Subcutaneous adipose tissue (tissue), 4 donors: Measurements from ENCODE around the gene PBX2. TPM values are rescaled to one million over a fixed set of nuclear protein-coding genes. Genes with fewer than 3 reads are reported as not detected.

ENCODE experiments used
- CTCF ChIP-seq: fragments of 450-650 bp; IDR thresholded peaks from one replicate; pipeline ENCODE4 v1.5.1; 2016; ENCODE audit warnings: low read depth, mild to moderate bottlenecking, control low read depth, antibody characterized with exemption, moderate library complexity
- total RNA-seq, 4 donors: library from RNA; depleted of rRNA; stranded (reverse); fragments of >200 nt; gene quantifications; one replicate each; pipeline ENCODE4 v1.1.0, GENCODE V29; 2016

Gene PBX2
- total RNA-seq, 4 donors from 2014 or later = 26.9 to 40.9 (median 33.7) TPM

DNA sequence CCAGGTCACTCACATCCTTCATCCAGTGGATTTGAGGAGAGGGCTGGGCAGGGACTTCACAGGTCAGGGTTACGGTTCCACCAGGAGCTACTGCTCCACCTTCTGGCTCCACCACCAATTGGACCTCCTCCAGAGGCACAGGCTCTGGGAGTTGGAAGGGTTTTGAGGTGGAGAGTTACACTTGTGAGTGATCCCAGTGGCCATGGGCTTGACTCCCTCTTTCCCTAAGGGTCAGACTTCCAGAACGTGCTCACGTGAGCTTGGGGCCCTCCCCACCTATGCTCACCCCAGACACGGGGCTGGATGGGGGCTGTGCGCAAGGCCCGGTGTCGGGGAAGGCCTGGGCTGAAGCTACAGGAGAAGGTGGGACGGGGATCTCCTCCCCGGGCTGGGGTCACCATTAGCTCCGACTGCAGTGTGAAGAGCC lies 7.4 kb downstream of the PBX2 start:
- no peak for TF ChIP-seq CTCF

GRCh38 chr6:32181915-32182529 lies 8.0 kb downstream of the PBX2 start:
- no peak for TF ChIP-seq CTCF

DNA sequence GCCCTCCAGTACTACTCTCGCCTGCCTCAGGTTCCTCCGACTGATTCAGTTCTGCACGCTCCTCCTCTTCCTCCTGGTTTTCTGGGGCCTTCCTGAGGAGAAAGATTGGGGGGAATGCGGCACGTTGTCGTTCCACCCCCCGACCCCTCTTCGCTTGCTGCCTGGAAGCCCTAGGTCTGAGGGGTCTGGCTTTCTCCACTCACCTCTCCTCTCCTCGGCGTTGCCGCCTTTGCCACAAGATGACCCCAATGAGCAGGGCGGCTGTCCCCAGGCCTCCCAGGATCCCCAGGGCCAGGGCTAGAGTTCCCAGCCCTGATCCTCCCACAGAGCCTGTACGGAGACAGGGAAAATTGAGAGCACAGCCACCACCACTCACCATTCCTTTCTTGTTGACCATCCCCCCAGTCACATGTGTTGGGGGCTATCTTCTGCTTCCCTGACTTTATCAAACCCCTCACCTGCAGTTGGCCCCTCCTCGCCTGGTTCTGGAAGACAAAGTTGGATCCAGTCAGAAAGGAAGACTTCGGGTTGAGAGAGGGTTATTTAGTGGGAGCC lies 8.8 kb downstream of the PBX2 start:
- TF ChIP-seq CTCF = no peak

DNA sequence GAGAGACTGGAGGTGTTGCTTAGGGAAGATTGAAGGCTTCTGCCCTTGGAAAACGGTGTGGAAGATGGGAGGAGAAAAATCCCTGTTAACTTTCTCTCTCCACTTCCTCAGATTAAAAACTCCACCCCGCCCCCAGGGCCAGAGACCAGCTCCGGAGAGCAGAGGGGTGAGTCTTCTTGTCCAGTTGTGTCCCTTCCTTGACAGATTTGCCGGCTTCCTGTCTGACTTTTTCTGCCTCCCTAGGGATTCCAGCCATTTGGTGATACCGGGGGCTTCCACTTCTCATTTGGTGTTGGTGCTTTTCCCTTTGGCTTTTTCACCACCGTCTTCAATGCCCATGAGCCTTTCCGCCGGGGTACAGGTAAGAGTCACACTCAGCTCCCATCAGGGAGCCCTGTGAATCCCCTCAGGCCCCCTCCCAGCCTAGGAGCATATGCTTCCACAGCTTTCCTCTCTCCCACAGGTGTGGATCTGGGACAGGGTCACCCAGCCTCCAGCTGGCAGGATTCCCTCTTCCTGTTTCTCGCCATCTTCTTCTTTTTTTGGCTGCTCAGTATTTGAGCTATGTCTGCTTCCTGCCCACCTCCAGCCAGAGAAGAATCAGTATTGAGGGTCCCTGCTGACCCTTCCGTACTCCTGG lies 10.1 kb downstream of the PBX2 start:
- TF ChIP-seq CTCF = no peak

GRCh38 chr6:32178547-32179440 lies 11.2 kb downstream of the PBX2 start:
- no peak for TF ChIP-seq CTCF

DNA sequence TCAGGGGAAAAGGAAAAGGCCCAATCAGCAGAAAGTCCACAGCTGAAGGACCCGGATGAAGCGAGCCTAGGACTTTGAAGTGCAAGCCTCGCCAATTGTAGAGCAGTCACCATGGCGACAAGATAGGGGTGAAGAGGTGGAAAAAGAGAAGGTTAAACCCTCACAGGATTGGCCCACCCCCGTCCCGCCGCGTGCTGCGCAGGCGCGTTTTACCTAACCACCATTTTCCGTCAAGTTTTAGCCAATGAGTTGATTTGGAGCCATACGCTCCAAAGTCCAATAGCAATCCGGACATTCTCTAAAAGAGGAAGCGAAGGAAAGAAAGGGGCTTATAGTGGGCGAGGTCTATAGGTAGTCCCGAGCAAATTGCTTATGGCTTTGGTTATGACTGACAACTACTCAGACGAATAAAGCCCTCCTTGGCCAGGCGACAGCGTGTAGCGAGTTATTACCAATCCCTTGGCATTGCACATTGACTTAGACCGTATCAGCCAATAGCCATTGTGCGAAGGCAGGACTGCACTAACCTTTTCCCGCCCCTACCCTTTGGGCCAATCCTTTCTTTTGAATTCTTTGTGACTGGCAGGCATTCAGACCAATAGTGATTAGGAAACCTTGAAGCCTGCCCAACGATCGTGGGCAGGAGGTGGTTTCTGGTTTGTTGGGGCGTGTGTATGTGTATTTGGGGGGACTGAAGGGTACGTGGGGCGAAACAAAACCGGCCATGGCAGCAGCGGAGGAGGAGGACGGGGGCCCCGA lies 12.0 kb downstream of the PBX2 start, which contains the start of gene RNF5:
RNF5 (plus strand) TSS at position 618 of the 759 bp plus-strand sequence; CDS start at position 725, 107 bp downstream.
- no peak for TF ChIP-seq CTCF
